Mesodermal cell (in vitro differentiated cells): ENCODE data around the gene AIF1.
A peak's percentile ranks its signal among the peaks of the same experiment; 100 is the strongest.

Experiments used
- H3K27ac ChIP-seq: 2 replicates; pipeline ENCODE4 v1.7.0; 2013; ENCODE audit warnings: mild to moderate bottlenecking, low read depth, low read length, moderate library complexity; ENCODE audit not compliant: severe bottlenecking
- H3K36me3 ChIP-seq: 2 replicates; pipeline ENCODE4 v1.7.1; 2013; ENCODE audit warnings: mild to moderate bottlenecking, low read length, moderate library complexity; ENCODE audit not compliant: control insufficient read depth, insufficient read depth
- H3K4me1 ChIP-seq: one replicate; pipeline ENCODE4 v1.7.1; 2013; ENCODE audit warnings: mild to moderate bottlenecking, low read length; ENCODE audit not compliant: insufficient read depth, control insufficient read depth, poor library complexity, severe bottlenecking
- H3K4me3 ChIP-seq: 2 replicates; pipeline ENCODE4 v1.7.0; 2013; ENCODE audit warnings: low read length, control low read depth, mild to moderate bottlenecking; ENCODE audit not compliant: insufficient read depth, poor library complexity, severe bottlenecking; ENCODE audit errors: extremely low read depth
- H3K9me3 ChIP-seq: 2 replicates; pipeline ENCODE4 v1.7.1; 2013; ENCODE audit warnings: mild to moderate bottlenecking, low read length, moderate library complexity; ENCODE audit not compliant: control insufficient read depth
- WGBS, 2 experiments: methylation state at CpG; one replicate each; pipeline ENCODE4 v1.1.5; 2013; ENCODE audit warnings: missing lambda C conversion rate in 2 of 2; ENCODE audit not compliant: insufficient coverage in 2 of 2; 5-methylcytosine and 5-hydroxymethylcytosine counted together

The AIF1 gene

DNA sequence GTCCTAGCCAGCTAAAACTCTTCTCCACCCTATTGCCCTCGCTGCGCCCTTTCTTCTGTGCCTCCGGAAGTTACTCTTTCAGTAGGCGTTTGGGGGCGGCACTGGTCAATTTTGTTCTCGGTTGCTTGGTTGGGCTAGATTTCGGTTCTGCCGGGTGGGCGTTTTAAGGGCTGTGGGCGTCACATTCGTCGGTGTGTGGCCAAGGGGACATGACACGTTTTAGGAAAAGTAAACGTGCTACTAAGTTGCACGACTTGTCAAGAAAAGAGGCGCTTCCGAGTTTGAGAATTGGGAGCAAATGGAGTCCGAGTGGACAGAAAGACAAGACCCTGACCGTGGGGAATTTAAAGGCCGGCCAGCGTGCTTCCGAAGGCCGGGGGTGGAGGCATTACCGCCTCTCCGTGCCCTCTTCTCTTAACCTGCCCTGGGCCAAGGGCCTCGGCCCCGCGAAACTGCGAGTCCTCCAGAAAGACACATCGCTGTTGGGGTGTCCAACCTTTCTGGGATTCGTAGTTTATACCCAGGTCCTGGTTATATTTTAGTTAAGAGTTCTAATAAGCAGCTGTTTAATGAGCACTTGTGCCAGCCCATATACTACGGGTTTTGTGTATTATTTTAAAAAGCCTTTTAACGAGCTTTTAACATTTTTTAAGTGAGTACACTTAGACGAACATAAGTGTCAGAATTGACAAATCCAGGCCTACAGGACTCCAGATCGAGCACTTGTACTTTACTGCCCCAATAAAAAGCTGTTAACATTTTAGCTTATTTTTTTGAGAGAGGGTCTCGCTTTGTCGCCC, 38.1 kb downstream of the AIF1 start:
- peak overlapping the region; percentile 92 for H3K4me3 ChIP-seq
- no peaks in the 10 kb centered on the region for H3K9me3 ChIP-seq
- peaks cover 39% of the 10 kb centered on the region for H3K36me3 ChIP-seq
- WGBS, 2 experiments: 17 to 22% methylated on average over 26 to 27 of the region's 37 CpGs
- peaks cover 11% of the 10 kb centered on the region for H3K4me1 ChIP-seq
- H3K27ac ChIP-seq: peak overlapping the region; percentile 99

- Histone ChIP-seq H3K4me3 (no peak overlapping the region), H3K27ac (no peak overlapping the region), H3K4me1 (peaks cover 23% of the 10 kb centered on the region), H3K36me3 (peaks cover 34% of the 10 kb centered on the region), H3K9me3 (no peaks in the 10 kb centered on the region)
- 92% methylated on average over 5 to 6 of the region's 8 CpGs for WGBS, 2 experiments
Measured at GRCh38 chr6:31654574-31655348, 39.7 kb downstream of the AIF1 start.

- H3K4me1 ChIP-seq: peaks cover 25% of the 10 kb centered on the region
- H3K36me3 ChIP-seq: peaks cover 26% of the 10 kb centered on the region
- no peaks in the 10 kb centered on the region for H3K9me3 ChIP-seq
- H3K27ac ChIP-seq: no peak within 1 kb of the TSS
- 90 to 96% methylated on average over 6 to 7 of the region's 8 CpGs for WGBS, 2 experiments
- no peak within 1 kb of the TSS for H3K4me3 ChIP-seq
Measured at GRCh38 chr6:31655349-31656237, 40.6 kb downstream of the AIF1 start, which contains the start of gene APOM. TSS of gene APOM (plus strand) at chr6:31655894. CDS start at chr6:31655967, 73 bp downstream.

DNA sequence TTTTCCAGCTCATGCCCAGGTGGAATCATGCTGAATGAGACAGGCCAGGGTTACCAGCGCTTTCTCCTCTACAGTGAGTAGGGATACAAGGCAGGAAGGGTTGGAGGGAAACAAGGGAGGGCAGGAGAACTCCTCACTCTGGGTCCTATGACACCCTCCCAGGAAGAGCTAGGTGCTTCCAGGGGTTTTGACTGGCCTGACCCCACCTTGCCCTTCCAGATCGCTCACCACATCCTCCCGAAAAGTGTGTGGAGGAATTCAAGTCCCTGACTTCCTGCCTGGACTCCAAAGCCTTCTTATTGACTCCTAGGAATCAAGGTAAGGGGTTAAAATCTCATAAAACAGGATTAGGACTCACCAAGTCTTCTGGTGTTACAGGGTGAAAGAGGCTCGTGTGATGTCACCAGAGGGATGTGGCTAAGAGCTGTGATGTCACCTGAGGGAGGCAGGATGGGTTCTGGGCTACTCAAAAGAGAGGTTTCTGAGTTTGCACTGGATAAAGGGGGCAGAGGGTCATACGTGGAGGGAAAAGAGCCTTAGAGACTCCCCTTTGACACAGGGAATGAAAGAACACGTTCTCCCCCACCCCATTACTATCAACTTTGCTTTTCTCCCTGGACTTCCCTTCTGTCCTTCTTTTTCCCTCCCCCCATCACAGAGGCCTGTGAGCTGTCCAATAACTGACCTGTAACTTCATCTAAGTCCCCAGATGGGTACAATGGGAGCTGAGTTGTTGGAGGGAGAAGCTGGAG, 42.5 kb downstream of the AIF1 start:
- WGBS, 2 experiments: 80 to 96% methylated on average over 1 to 2 of the region's 6 CpGs

DNA sequence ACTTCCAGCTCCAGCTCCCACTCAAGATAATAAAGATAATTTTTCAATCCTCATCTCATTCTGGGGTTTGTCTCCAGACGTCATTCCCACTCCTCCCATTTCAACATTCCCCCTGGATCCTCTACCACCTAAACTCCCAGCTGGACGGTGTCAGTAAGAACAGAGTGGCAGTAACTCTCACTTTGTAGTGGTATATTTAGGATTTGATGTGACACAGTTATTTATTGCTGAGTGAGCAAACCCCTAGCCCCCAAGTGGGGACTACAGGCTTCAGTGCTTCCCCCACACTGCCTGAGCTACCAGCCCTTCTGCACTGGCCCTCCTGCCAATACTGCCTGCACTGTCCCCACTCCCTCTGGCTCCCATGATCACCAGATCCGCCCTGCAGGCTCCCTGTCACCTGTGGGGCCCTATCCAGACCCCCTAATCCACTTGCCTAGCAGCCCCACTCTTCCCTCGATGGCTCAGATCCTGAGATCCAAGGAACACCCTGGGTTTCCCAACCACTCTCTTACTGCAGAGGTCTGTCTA, 43.2 kb downstream of the AIF1 start:
- Histone ChIP-seq H3K27ac (no peak overlapping the region), H3K9me3 (no peaks in the 10 kb centered on the region), H3K36me3 (peaks cover 42% of the 10 kb centered on the region), H3K4me3 (no peak overlapping the region), H3K4me1 (peaks cover 21% of the 10 kb centered on the region)
- WGBS, 2 experiments: 83 to 100% methylated on average over 2 of the region's 4 CpGs

More for the DNA sequence above, 42.5 kb downstream of the AIF1 start:
- H3K4me1 ChIP-seq: peaks cover 17% of the 10 kb centered on the region
- H3K9me3 ChIP-seq: no peaks in the 10 kb centered on the region
- H3K36me3 ChIP-seq: peaks cover 36% of the 10 kb centered on the region
- H3K27ac ChIP-seq: no peak overlapping the region
- H3K4me3 ChIP-seq: no peak overlapping the region

- Histone ChIP-seq H3K4me1 (peaks cover 26% of the 10 kb centered on the region), H3K9me3 (no peaks in the 10 kb centered on the region), H3K36me3 (peaks cover 48% of the 10 kb centered on the region), H3K27ac (no peak overlapping the region), H3K4me3 (peak overlapping the region; percentile 84)
- 95 to 100% methylated on average over 11 to 13 of the region's 13 CpGs for WGBS, 2 experiments
Measured at GRCh38 chr6:31658983-31659648, 44.1 kb downstream of the AIF1 start.

GRCh38 chr6:31659649-31660380, 44.8 kb downstream of the AIF1 start:
- WGBS, 2 experiments: 62 to 64% methylated on average over 10 to 12 of the region's 13 CpGs
- H3K27ac ChIP-seq: peak overlapping the region; percentile 64
- H3K9me3 ChIP-seq: no peaks in the 10 kb centered on the region
- peaks cover 48% of the 10 kb centered on the region for H3K36me3 ChIP-seq
- peaks cover 29% of the 10 kb centered on the region for H3K4me1 ChIP-seq
- H3K4me3 ChIP-seq: peak overlapping the region; percentile 84

GRCh38 chr6:31660381-31661261, 45.6 kb downstream of the AIF1 start, which contains the start of gene C6orf47:
TSS of gene C6orf47 (minus strand) at chr6:31660778. CDS start at chr6:31659947, 831 bp downstream.
- no peaks in the 10 kb centered on the region for H3K9me3 ChIP-seq
- H3K4me1 ChIP-seq: peaks cover 29% of the 10 kb centered on the region
- H3K27ac ChIP-seq: peak within 1 kb of the TSS; percentile 64
- H3K4me3 ChIP-seq: peak within 1 kb of the TSS; percentile 84
- peaks cover 48% of the 10 kb centered on the region for H3K36me3 ChIP-seq
- WGBS, 2 experiments: 1% methylated on average over 50 of the region's 52 CpGs
